22Rv1 (cell line): Measurements from ENCODE around the gene PRCC.

Source experiments
- ZFX ChIP-seq: fragments of 450-650 bp; IDR thresholded peaks from 2 replicates; pipeline ENCODE4 v1.6.1; 2017; ENCODE audit warnings: antibody characterized with exemption, borderline replicate concordance
- TF ChIP-seq, protein P1 (sequence below): fragments of 450-650 bp; IDR thresholded peaks from 2 replicates; pipeline ENCODE4 v1.5.1; 2017; ENCODE audit warnings: mild to moderate bottlenecking

DNA sequence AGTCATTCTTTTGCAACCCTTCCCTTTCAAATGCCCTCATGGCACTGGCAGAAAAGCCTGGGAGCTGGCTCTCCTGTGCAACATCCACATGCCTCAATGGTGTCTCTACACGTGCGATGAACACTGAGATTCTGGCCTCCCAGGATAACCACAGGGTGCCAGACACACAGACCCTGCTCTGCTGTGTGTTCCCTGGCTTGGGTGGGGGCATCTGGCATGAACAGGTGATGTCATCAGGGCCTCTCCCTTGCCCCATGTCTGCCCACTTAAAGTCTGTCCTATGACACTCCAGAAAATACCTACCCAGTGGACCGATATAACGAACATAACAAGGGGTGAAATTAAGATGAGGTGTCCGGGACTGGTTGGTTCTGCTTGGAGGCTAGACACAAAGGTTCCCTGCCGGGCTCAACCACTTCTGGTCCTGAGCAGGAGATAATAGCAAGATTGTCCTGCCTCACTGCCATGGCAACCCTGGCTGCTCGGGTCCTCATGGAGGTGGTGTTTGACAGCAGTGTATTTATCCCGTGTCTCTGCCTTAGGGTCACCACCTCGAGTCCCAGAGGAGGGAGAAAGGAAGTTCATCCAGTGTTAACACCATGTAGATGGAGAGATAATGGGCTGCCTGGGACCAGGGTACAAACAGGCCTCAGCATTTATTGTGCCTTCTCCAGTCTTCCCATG is 72.2 kb downstream of the PRCC start:
- TF ChIP-seq, protein P1, sequence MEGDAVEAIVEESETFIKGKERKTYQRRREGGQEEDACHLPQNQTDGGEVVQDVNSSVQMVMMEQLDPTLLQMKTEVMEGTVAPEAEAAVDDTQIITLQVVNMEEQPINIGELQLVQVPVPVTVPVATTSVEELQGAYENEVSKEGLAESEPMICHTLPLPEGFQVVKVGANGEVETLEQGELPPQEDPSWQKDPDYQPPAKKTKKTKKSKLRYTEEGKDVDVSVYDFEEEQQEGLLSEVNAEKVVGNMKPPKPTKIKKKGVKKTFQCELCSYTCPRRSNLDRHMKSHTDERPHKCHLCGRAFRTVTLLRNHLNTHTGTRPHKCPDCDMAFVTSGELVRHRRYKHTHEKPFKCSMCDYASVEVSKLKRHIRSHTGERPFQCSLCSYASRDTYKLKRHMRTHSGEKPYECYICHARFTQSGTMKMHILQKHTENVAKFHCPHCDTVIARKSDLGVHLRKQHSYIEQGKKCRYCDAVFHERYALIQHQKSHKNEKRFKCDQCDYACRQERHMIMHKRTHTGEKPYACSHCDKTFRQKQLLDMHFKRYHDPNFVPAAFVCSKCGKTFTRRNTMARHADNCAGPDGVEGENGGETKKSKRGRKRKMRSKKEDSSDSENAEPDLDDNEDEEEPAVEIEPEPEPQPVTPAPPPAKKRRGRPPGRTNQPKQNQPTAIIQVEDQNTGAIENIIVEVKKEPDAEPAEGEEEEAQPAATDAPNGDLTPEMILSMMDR = no peak
- no peak for TF ChIP-seq ZFX
